Stimulated activated naive CD8-positive, alpha-beta T cell treated with anti-CD3 and anti-CD28 coated beads, Interleukin-15, amount 100 ng/mL, for 72 hours (primary cell): ENCODE data around the gene LIX1.

ENCODE experiments used
- ATAC-seq: fragments of 150-1000 bp; cut with Tn5 transposase; 2 replicates; pipeline ENCODE4 v1.10.0; 2021; ENCODE audit warnings: mild to moderate bottlenecking, moderate library complexity
- DNase-seq, 2 donors: peaks; one replicate each; pipeline ENCODE4 v3.0.0; 2021 to 2022
- H3K27ac Mint-ChIP-seq, 2 donors: one replicate each; pipeline ENCODE4 v1.8.0; 2022; ENCODE audit warnings: mild to moderate bottlenecking in 2 of 2, mixed read lengths in 2 of 2, moderate library complexity in 2 of 2
- H3K27me3 Mint-ChIP-seq: one replicate; pipeline ENCODE4 v1.8.0; 2022; ENCODE audit warnings: mixed read lengths
- H3K4me1 Mint-ChIP-seq: one replicate; pipeline ENCODE4 v1.8.0; 2022; ENCODE audit warnings: mild to moderate bottlenecking, mixed read lengths
- H3K4me3 Mint-ChIP-seq, 2 donors: one replicate each; pipeline ENCODE4 v1.8.0; 2022; ENCODE audit warnings: mild to moderate bottlenecking in 2 of 2, mixed read lengths in 2 of 2, moderate library complexity in 1 of 2
- H3K9me3 Mint-ChIP-seq, 2 donors: one replicate each; pipeline ENCODE4 v1.8.0; 2022; ENCODE audit warnings: mixed read lengths in 2 of 2

LIX1 gene

DNA sequence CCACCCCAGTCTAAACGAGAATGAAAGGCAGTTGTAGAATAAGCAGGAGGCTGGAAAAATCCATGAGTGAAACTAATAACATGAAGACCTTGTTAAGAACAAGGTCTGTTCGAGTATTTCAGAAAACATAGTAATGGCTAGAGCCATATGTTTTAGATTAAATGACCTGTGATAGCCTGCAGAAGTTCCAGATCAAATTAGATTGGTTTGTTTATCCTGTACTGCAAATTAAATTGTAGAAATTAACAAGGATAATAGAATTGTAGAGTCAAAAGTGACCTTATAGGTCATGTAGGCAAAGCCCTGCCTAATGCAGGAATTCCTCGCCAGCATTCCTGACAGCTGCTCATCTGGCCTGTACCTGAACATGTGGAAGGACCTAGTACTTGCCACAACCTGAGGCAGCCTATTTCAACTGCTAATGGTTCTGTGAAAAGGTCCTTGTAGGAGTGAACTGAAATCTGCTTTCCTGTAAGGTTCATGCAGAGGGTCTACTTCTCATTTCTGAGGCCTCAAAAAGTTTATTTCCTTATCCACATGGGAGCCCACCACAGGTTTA is 17.2 kb downstream of the LIX1 start:
- DNase-seq (no peak), ATAC-seq (no peak)
- no peaks in the 10 kb centered on the region for H3K9me3 Mint-ChIP-seq
- H3K27me3 Mint-ChIP-seq, result peaks cover 27% of the 10 kb centered on the region
- H3K27ac Mint-ChIP-seq, result no peak overlapping the region
- H3K4me1 Mint-ChIP-seq, result no peaks in the 10 kb centered on the region
- no peak overlapping the region for H3K4me3 Mint-ChIP-seq

DNA sequence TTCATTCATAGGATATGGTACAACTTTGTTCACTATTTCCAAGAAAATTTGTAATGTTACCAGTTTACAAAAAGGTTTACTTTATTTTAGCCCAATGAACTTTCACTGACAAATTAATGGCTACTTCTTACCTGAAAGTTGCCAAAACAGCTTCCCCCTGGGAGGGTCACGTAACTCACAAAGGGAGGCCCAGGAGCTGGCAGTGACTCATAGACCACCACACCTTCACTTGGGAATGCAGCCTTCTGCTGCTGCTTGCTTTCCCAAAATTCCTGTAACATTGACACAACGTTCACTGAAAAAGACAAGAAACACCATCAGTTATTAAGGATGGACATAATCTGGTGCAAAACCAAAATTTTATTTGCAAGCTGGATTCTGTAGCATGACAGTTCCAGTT is 18.1 kb downstream of the LIX1 start:
- Mint-ChIP-seq H3K4me1 (no peaks in the 10 kb centered on the region), H3K4me3 (no peak overlapping the region), H3K27ac (no peak overlapping the region), H3K27me3 (peaks cover 27% of the 10 kb centered on the region), H3K9me3 (no peaks in the 10 kb centered on the region)
- no peak for DNase-seq
- ATAC-seq, result no peak

DNA sequence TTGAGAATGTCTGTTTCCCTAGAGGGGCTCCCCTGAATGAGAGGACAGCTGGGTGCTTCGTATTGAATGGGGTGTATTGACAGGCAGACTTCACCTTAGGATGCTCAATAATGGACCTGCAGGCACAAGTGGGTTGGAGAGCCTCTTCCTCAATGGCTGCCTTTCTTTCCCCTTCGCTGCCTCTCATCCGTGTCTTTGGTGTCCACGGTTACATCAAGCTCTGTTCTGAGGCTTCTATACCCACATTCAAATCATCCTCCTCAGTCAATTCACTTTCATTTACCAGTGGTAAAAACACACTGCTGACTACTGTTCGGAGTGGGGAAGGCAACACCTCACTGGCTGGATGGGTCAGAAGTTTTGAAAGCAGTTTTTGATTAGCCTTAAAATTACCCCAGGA is 20.6 kb downstream of the LIX1 start:
- H3K27me3 Mint-ChIP-seq, result peaks cover 15% of the 10 kb centered on the region
- H3K4me3 Mint-ChIP-seq, result no peak overlapping the region
- no peaks in the 10 kb centered on the region for H3K4me1 Mint-ChIP-seq
- DNase-seq, result no peak
- no peaks in the 10 kb centered on the region for H3K9me3 Mint-ChIP-seq
- no peak for ATAC-seq
- no peak overlapping the region for H3K27ac Mint-ChIP-seq

DNA sequence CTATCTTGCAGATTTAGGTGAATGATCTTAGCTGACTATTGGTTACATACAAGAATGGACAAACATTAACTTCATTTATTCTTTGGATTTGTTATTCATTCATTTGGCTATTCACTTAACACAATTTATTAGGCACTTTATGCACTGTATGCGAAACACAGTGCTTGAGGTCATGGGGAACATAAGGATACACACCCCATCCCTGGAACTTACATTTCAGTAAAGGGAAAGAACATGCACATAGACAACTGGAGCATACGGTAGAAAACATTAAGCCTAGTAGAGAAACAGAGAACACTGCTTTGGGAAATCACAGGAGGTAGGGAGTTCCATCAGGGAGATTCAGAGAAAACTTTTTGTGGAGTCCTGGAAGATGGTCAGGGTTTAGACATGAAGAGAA is 22.2 kb downstream of the LIX1 start:
- no peak overlapping the region for H3K4me3 Mint-ChIP-seq

DNA sequence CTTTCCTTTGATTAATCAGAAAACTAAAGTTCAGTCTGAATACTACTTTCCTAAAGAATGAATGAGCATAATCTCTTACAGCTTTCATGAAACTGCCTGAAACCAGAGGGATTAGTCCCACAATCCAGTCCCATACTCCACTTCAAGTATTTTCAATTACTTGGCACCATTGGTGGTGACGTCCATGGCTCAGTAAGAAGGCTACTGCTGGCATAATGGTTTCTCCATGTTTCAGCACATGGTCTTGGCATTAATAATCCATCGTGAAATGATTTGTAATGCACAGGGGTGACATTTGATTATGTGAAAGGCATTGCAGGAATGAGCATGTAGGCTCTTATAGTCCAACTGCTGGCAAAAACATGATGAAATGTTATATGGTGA is 23.4 kb downstream of the LIX1 start:
- H3K9me3 Mint-ChIP-seq, result no peaks in the 10 kb centered on the region
- H3K4me3 Mint-ChIP-seq, result no peak overlapping the region
- ATAC-seq, result no peak
- H3K4me1 Mint-ChIP-seq, result no peaks in the 10 kb centered on the region
- H3K27me3 Mint-ChIP-seq, result peaks cover 15% of the 10 kb centered on the region
- H3K27ac Mint-ChIP-seq, result no peak overlapping the region
- no peak for DNase-seq

More for the DNA sequence above, 22.2 kb downstream of the LIX1 start:
- no peaks in the 10 kb centered on the region for H3K4me1 Mint-ChIP-seq
- H3K27me3 Mint-ChIP-seq, result peaks cover 15% of the 10 kb centered on the region
- no peak for DNase-seq
- H3K27ac Mint-ChIP-seq, result no peak overlapping the region
- ATAC-seq, result no peak
- no peaks in the 10 kb centered on the region for H3K9me3 Mint-ChIP-seq

DNA sequence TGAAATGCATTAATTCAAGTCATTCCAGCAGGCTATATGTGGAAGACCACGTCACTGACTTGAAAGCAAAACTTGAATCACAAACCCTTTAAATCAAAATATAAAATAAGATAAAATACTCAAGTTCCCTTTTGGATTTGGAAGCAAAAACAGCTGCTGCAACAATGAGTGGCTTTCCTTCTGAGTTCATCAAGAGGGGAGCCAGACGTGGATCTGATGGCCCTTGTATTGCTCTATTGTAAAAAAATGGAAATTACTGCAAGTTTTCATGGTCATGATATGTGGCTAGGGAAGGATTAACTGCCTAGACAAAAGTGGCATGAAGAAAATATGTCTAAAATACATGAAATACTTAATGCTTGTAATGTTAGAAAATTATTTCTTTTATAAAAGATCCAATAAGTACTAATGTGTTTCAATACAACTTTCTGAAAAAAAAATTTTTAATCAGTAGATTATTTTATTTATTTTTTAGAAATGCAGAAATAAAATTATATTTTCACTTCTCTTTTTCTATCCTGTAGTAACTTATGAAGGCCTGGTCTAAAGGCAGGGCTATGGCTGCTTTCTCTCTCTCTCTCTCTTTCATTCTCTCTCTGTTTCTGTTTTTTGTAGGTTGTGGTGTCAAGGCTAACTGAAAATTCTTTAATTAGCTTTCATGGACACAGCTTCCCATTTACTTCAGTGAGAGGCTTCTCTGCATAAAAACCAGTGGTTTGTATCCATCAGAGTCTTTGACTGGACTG is 24.0 kb downstream of the LIX1 start:
- no peak overlapping the region for H3K4me3 Mint-ChIP-seq
- no peaks in the 10 kb centered on the region for H3K9me3 Mint-ChIP-seq

DNA sequence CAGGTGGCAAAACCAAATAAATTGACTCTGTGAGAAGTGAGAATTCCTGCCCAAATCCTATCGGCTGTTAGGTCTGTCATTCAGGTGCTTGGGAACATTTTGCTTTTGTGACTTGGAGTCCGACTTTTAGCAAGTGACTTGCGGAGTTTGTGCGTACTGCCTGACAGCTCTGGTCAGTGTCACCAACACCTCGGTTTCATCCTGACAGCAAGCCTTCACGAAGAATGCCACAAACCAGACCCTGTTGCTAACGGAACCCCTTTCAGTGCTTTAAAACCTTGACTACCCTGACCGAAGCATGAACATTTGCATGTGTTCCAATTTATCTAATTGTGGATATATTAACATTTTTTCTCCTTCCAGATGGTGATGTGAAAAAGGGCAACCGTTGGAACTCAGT is 26.5 kb downstream of the LIX1 start:
- H3K4me1 Mint-ChIP-seq, result peaks cover 7% of the 10 kb centered on the region
- H3K4me3 Mint-ChIP-seq, result no peak overlapping the region
- H3K27me3 Mint-ChIP-seq, result no peaks in the 10 kb centered on the region
- H3K27ac Mint-ChIP-seq, result no peak overlapping the region
- ATAC-seq, result no peak
- no peaks in the 10 kb centered on the region for H3K9me3 Mint-ChIP-seq
- DNase-seq, result no peak

More for the DNA sequence above, 24.0 kb downstream of the LIX1 start:
- ATAC-seq, result no peak
- Mint-ChIP-seq H3K27me3 (peaks cover 10% of the 10 kb centered on the region), H3K4me1 (no peaks in the 10 kb centered on the region), H3K27ac (no peak overlapping the region)
- no peak for DNase-seq

DNA sequence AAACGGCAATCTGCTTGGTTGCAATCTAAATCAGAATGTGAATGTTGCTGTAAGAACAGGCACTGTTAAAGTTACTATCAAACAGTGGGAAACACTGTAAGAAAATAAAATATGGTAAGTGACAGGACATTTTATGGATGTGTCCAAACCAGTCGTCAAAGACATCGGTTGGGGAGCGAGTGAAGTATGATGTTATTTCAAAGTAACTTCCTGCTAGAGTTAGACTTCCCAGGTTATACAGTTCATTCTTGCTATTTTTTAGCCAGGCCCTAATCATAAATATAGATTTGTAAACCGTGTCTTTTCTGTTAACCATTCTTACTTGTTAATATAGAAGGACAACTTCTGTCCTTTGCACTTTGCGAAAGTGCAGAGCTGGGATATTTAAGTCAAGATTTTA is 30.2 kb downstream of the LIX1 start:
- DNase-seq (no peak), ATAC-seq (no peak)
- no peaks in the 10 kb centered on the region for H3K27me3 Mint-ChIP-seq
- no peaks in the 10 kb centered on the region for H3K9me3 Mint-ChIP-seq
- H3K27ac Mint-ChIP-seq, result no peak overlapping the region
- peaks cover 7% of the 10 kb centered on the region for H3K4me1 Mint-ChIP-seq
- no peak overlapping the region for H3K4me3 Mint-ChIP-seq

DNA sequence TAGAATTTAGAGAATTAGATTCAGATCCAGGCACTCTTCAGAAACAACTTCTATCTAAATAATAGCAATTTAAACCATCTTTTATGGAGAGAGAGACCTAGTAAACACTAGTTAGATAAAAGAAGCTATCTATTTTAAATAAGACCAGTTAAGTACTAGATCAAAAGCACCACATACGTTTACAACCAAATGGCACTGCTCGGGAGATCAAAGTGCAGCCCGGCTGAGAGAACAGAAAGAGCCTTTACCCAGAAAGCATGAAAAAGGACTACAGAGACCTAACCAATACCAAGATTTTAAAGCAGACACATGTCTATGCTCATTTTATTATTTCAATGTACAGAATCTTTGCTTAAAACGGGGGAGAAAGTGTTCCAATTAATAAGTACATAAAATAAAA is 30.8 kb downstream of the LIX1 start:
- Mint-ChIP-seq H3K9me3 (no peaks in the 10 kb centered on the region), H3K4me1 (peaks cover 7% of the 10 kb centered on the region), H3K27ac (no peak overlapping the region), H3K27me3 (peaks cover under 1% of the 10 kb centered on the region), H3K4me3 (peak overlapping the region in 1 of 2 donors; percentile 2)
- DNase-seq (no peak), ATAC-seq (no peak)

DNA sequence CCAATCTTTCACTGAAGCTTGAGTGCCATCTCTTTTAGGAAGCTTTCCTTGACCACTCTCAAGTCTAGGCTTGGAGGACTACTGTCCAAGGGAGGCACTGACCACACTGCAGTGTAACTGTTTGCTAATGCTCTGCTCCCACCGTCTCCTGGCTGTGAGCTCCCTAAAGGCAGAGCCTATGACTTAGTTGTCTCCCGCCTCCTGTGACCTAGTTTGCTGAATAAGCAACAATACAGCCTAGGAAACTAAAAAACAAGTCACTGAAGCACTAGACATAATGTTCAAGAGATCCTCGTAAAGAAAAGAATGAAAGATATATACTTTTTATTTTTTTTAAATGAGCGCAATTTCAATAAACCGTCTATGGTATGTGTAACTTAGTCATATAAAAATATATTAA is 31.4 kb downstream of the LIX1 start:
- ATAC-seq (no peak), DNase-seq (no peak)
- no peak overlapping the region for H3K4me3 Mint-ChIP-seq
- H3K27ac Mint-ChIP-seq, result no peak overlapping the region
- peaks cover 6% of the 10 kb centered on the region for H3K27me3 Mint-ChIP-seq
- H3K4me1 Mint-ChIP-seq, result peaks cover 7% of the 10 kb centered on the region
- H3K9me3 Mint-ChIP-seq, result no peaks in the 10 kb centered on the region

DNA sequence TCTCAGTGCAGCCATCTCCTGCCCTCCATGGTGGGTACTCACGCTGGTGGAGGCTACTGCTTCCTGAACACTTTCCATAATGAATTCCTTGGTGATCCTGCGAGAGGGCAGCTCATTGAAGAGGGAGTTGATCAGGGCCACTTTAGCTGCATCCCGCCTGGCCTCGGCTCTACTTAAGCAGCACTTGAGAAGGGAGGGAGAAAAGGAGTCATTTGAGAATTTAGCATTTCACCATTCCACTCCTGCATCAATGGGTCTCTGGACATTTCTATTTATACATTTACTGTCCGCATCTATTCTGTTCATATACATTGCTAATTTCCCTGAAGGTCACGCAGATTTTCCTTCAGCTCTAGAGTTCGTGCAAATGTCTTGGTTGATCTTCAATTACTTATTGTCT is 35.1 kb downstream of the LIX1 start:
- H3K4me1 Mint-ChIP-seq, result peaks cover 7% of the 10 kb centered on the region
- H3K9me3 Mint-ChIP-seq, result no peaks in the 10 kb centered on the region
- H3K27ac Mint-ChIP-seq, result no peak overlapping the region
- ATAC-seq (no peak), DNase-seq (no peak)
- peaks cover 9% of the 10 kb centered on the region for H3K27me3 Mint-ChIP-seq
- no peak overlapping the region for H3K4me3 Mint-ChIP-seq

DNA sequence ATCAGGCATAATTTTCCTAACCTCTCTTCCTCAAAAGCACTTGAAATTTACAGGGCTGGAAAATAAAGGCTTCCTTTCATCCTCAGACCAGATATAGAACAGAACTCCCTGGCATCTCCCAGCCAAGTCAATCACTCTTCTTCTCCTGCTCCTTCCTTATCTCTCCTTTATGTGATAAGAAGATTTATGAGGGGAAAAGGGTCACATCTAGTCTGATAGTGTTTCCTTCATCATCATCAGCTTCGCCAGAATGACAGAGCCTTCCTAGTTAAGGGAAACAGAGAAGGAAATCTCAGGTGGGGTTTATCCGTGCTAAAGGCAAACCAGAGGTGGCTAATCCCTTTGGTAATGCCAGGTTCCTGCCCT is 36.2 kb downstream of the LIX1 start:
- peaks cover 9% of the 10 kb centered on the region for H3K27me3 Mint-ChIP-seq

DNA sequence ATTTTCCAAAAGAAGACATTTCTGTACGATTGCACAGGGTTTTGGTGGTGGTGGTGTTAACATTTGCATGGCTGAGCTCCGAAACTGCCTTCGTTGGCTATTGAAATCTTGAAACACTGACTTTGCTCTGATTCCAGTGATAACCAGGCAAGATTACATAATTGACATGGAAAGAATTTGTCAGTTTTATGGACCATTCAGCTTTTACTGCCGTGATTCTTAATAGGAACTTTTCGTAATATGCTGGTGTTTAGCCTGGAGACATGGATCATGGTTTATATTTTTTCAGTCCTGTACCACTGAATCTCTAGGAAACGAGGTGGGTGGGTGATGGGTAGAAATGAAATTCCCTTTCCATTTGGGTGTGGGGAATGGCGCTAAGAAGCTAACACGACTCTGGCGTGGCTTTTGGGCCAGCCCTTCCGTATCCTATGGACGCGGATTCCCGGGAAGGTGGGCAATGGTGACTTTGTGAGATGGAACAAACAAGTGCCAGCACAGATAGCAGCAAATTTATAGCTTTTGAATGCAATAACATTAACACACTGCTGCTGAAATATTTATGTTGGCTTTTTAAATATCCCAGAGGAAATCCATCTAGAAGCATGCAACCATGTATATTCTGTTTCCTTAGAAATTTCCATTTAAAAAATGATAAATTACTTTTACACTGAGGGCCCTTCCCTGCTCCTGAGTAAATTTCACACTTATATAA is 36.8 kb downstream of the LIX1 start:
- no peak overlapping the region for H3K4me3 Mint-ChIP-seq
- no peaks in the 10 kb centered on the region for H3K9me3 Mint-ChIP-seq
- no peaks in the 10 kb centered on the region for H3K4me1 Mint-ChIP-seq
- H3K27ac Mint-ChIP-seq, result no peak overlapping the region
- H3K27me3 Mint-ChIP-seq, result peaks cover 9% of the 10 kb centered on the region
- DNase-seq (no peak), ATAC-seq (no peak)

More for the DNA sequence above, 36.2 kb downstream of the LIX1 start:
- H3K27ac Mint-ChIP-seq, result no peak overlapping the region
- no peaks in the 10 kb centered on the region for H3K9me3 Mint-ChIP-seq
- no peaks in the 10 kb centered on the region for H3K4me1 Mint-ChIP-seq
- H3K4me3 Mint-ChIP-seq, result no peak overlapping the region
- DNase-seq (no peak), ATAC-seq (no peak)

DNA sequence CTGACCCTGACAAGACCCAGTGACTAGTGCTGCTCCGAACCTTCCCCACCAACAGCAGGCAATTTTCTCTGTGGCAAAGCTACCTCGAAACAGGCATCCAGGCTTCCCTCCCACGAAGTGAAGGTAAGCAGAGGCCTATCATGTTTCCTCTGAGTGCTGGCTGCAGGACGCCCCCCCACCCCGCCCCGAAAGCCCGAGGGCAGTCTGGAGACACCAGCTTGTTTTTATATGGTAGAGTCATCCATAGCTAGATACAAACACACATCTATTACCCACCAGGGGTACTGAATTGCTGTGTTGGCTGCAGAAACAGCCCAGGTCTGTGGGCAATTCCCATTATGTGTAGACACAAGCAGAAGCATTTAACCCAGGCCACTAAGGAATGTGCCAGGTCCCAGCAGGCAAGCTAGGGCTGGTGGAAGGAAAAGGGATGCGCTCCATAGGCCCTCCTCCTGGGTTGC is 40.4 kb downstream of the LIX1 start:
- no peak overlapping the region for H3K4me3 Mint-ChIP-seq
- H3K4me1 Mint-ChIP-seq, result no peaks in the 10 kb centered on the region
- H3K27ac Mint-ChIP-seq, result no peak overlapping the region
- ATAC-seq (no peak), DNase-seq (no peak)
- peaks cover 9% of the 10 kb centered on the region for H3K27me3 Mint-ChIP-seq
- H3K9me3 Mint-ChIP-seq, result no peaks in the 10 kb centered on the region

DNA sequence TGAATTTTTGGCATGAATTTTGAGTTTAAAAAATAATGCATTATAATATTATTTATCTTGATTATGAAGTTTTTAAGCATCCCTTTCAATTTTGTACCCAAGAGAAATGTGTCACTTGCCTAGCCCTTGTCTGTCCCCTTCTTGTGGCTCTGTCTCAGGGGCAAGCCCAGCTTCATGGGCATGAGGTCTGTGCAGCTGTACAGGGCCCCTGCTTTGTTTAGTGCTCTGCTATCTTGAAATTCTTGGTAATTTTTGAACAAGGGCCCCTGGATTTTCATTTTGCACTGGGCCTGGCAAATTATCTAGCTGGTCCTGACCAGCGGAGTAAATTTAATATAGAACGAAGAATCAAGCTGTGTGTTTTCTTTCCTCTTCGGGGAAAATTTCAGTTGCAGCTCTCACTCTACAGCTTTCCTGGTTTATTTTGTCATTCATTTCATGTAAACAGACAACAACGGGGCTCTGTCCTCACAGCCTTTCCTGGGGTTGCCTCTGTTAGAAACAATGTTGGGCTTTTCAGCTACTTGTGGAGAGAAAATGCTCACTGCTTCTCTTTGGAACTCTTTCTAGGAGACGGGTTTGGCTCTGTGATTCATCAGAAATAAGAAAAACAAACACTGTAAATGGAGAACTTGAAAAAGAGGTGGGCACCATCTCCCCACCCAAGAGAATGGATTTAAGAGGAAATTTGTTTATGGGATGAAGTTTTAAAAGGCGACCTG is 41.1 kb downstream of the LIX1 start:
- Mint-ChIP-seq H3K27me3 (peaks cover 6% of the 10 kb centered on the region), H3K4me1 (peaks cover 2% of the 10 kb centered on the region), H3K9me3 (no peaks in the 10 kb centered on the region), H3K4me3 (no peak overlapping the region), H3K27ac (no peak overlapping the region)
- ATAC-seq, result no peak
- no peak for DNase-seq

DNA sequence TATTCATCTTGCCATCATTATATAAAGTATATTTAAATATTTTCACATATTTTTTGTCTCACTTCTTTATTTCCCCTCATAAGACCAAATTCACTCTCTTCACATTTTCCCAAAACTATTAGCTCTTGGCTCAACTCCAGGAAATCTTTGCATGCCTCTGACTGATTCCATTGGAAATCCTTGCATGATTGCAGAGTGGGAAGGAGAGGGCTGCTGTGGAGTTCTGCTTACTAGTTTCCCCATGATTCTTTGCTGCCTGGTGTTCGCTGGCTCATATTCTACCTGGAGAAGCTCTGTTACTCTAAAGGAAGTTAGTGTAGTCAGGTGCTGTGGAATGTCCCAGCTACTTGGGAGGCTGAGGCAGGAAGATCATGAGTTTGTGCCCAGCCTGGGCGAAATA is 41.9 kb downstream of the LIX1 start:
- no peak for ATAC-seq
- Mint-ChIP-seq H3K9me3 (no peaks in the 10 kb centered on the region), H3K27ac (no peak overlapping the region), H3K4me3 (no peak overlapping the region), H3K4me1 (peaks cover 11% of the 10 kb centered on the region), H3K27me3 (no peaks in the 10 kb centered on the region)
- no peak for DNase-seq
